Cardiac muscle cell (in vitro differentiated cells and primary cell): ENCODE data around the gene DENND6B. TPM values are rescaled to one million over a fixed set of nuclear protein-coding genes. Genes with fewer than 3 reads are reported as not detected.
"Not testable (repeated sequence)": the region's sequence is repeated elsewhere in the genome, so short reads cannot be mapped to it uniquely, and the experiment has no call there.

ENCODE experiments used
- DNase-seq, 2 donors: peaks; one replicate each; pipeline versions ENCODE4 v3.0.0 to v3.0.0-alpha.2; 2010 to 2017; ENCODE audit warnings: low read depth in 1 of 2, low spot score in 1 of 2
- H3K27ac ChIP-seq: fragments of 200-600 bp; sonication (generic); 2 replicates; pipeline ENCODE4 v1.5.1; 2016
- H3K27me3 ChIP-seq: fragments of 200-600 bp; sonication (generic); 2 replicates; pipeline ENCODE4 v1.6.0; 2016; ENCODE audit warnings: control low read depth
- H3K36me3 ChIP-seq: fragments of 200-600 bp; sonication (generic); 2 replicates; pipeline ENCODE4 v1.5.1; 2016; ENCODE audit warnings: control low read depth
- H3K4me1 ChIP-seq: fragments of 200-600 bp; sonication (generic); 2 replicates; pipeline ENCODE4 v1.8.1; 2017; ENCODE audit warnings: low read depth, mild to moderate bottlenecking, mixed run types
- H3K4me3 ChIP-seq: fragments of 200-600 bp; sonication (generic); 2 replicates; pipeline ENCODE4 v1.5.1; 2016; ENCODE audit warnings: mild to moderate bottlenecking
- H3K9me3 ChIP-seq: fragments of 200-600 bp; sonication (generic); 2 replicates; pipeline ENCODE4 v1.5.1; 2017; ENCODE audit warnings: low read depth, mild to moderate bottlenecking, control low read depth
- CTCF ChIP-seq: IDR thresholded peaks from 2 replicates; pipeline ENCODE4 v1.5.1; 2012; ENCODE audit warnings: low read depth, mild to moderate bottlenecking, low read length
- polyA plus RNA-seq: library from polyadenylated mRNA; unstranded; fragments of >200 nt; fragmentation: Nextera tagmentation; extraction: Ambion mirVana; gene quantifications from 2 replicates; pipeline ENCODE4 v1.2.1, GENCODE V29; 2016
- total RNA-seq: library from RNA; depleted of rRNA; stranded (reverse); fragments of >200 nt; gene quantifications from 2 replicates; pipeline ENCODE4 v1.2.3, GENCODE V29; 2016

The DENND6B gene
- total and polyA plus RNA-seq, 2 experiments from 2014 or later, result 7.0 to 13.3 TPM

DNA sequence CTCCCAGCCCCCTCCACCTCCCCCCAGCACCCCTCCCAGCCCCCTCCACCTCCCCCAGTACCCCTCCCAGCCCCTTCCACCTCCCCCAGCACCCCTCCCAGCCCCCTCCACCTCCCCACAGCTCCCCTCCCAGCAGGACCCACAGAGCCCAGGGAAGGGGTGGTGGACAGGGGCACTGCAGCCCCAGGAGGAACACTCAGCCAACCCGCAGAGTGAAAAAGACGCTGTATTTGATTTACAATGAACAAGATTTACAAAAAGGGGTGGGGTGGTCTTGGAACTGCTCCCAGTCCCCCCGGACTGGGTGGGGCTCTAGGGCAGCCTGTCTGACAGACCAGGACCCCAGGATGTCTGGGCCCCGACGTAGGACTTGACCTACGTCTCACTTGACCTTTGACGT is 52.0 kb downstream of the DENND6B start:
- Histone ChIP-seq H3K27me3 (peaks cover 30% of the 10 kb centered on the region), H3K4me1 (peaks cover 9% of the 10 kb centered on the region), H3K36me3 (peaks cover 17% of the 10 kb centered on the region), H3K9me3 (no peaks in the 10 kb centered on the region), H3K27ac (no peak overlapping the region), H3K4me3 (no peak overlapping the region)
- no peak for DNase-seq
- no peak for TF ChIP-seq CTCF

DNA sequence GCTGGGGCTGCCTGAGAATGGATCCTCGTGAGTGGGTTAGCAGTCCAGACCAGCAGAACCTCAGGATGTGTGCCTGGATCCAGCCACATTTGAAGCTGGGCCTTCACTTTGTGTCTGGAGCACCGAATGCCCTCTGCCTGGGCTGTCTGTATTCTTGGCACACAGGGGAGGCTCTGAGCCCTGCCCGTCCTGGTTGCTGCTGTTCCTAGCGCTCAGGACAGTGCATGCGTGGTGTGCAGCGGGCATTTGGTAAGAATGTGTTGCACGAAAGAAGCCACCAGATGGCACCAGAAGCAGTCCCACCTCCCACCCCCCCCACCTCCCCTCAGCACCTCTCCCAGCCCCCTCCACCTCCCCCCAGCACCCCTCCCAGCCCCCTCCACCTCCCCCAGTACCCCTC is 52.5 kb downstream of the DENND6B start:
- peak; percentile 30 for TF ChIP-seq CTCF
- H3K27me3 ChIP-seq, result peaks cover 34% of the 10 kb centered on the region
- peaks cover 9% of the 10 kb centered on the region for H3K4me1 ChIP-seq
- peaks cover 12% of the 10 kb centered on the region for H3K36me3 ChIP-seq
- DNase-seq, result peak; percentile 70 to 71
- H3K4me3 ChIP-seq, result no peak overlapping the region
- no peaks in the 10 kb centered on the region for H3K9me3 ChIP-seq
- no peak overlapping the region for H3K27ac ChIP-seq

- H3K27ac ChIP-seq, H3K4me3 ChIP-seq, H3K9me3 ChIP-seq, DNase-seq, H3K4me1 ChIP-seq: not testable (repeated sequence)
- Histone ChIP-seq H3K27me3 (peaks cover 40% of the 10 kb centered on the region), H3K36me3 (peaks cover 12% of the 10 kb centered on the region)
Observed at GRCh38 chr22:50273781-50274180, 53.0 kb downstream of the DENND6B start.

- H3K4me3 ChIP-seq, result not testable (repeated sequence)
- H3K27me3 ChIP-seq, result peaks cover 44% of the 10 kb centered on the region
Observed at GRCh38 chr22:50273352-50273751, 53.5 kb downstream of the DENND6B start.

DNA sequence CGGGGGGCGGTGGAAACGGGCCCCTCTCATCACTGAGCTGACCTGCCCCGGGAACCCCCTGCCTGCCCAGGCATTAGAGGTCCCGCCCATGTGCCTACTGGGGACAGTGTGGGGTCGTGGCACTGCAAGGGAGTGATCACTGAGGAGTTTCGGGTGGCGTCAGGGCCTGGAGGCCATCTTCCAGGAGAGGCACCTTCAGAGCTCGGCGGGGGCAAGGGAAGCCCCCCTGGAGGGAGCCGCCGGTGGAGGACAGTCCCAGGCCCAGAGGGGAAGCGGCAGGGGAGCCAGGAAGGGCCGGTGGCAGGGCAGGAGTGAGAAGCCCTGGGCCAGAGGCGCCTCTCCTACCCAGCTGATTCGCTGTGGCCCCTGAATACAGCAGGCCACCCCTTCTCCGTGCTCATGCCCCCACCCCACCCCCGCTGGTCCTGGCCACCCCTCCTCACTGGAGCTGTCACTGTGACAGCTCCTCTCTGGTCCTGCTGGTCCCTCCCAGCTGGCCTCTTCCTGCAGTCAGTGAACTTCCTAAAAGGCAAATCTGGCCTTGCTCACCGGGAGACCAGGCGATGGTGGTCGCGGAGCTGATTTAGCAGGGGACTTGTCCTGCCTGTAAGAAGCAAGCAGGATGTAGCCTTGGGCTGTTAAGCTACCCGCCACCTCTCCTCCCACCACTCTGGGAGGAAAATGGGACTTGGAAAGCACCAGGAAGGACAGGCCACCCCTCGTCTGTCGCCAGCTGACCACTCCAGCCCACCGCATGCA is 54.6 kb downstream of the DENND6B start:
- H3K27me3 ChIP-seq, result peaks cover 55% of the 10 kb centered on the region
- peaks cover under 1% of the 10 kb centered on the region for H3K36me3 ChIP-seq
- no peaks in the 10 kb centered on the region for H3K9me3 ChIP-seq
- no peak for TF ChIP-seq CTCF
- no peak for DNase-seq
- H3K4me3 ChIP-seq, result peak overlapping the region; percentile 20
- H3K27ac ChIP-seq, result no peak overlapping the region
- peaks cover 9% of the 10 kb centered on the region for H3K4me1 ChIP-seq

More at GRCh38 chr22:50273352-50273751, 53.5 kb downstream of the DENND6B start:
- not testable (repeated sequence) for H3K27ac ChIP-seq, H3K36me3 ChIP-seq, H3K4me1 ChIP-seq, H3K9me3 ChIP-seq, DNase-seq

DNA sequence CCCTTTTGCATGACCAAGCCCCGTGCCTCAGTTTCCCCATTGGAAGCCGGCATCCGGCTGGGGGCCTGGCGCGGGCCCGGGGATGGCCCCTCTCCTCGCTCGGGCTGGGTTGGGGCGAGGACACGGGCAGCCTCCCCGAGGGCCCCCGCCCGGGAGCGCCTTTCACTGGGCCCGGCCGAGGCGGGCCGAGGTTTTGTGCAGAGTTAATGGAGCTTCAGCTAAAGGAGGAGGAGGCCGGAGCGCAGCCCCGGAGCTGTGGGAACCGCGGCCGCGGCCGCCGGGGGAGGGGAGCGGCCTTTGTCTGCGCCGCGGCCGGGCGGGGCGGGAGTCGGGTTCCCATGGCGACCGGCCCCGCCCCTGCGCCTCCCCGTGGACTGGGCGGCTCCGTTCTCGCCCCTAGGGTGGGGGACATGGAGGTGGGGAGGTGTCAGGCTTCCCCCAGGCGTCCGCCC is 55.3 kb downstream of the DENND6B start:
- peaks cover 9% of the 10 kb centered on the region for H3K4me1 ChIP-seq
- peak; percentile 64 to 78 for DNase-seq
- H3K27ac ChIP-seq, result no peak overlapping the region
- TF ChIP-seq CTCF, result no peak
- no peaks in the 10 kb centered on the region for H3K9me3 ChIP-seq
- peaks cover 62% of the 10 kb centered on the region for H3K27me3 ChIP-seq
- peak overlapping the region; percentile 20 for H3K4me3 ChIP-seq
- no peaks in the 10 kb centered on the region for H3K36me3 ChIP-seq
